HG02798 (cell line): ENCODE results near the gene IL10.
"Not testable (repeated sequence)": the region's sequence is repeated elsewhere in the genome, so short reads cannot be mapped to it uniquely, and the experiment has no call there.

ENCODE experiments used
- ATAC-seq: cut with Tn5 transposase; IDR thresholded peaks from one replicate; pipeline ENCODE4 v1.9.1; 2021; ENCODE audit warnings: mild to moderate bottlenecking; ENCODE audit not compliant: unreplicated experiment, poor library complexity

The IL10 gene

DNA sequence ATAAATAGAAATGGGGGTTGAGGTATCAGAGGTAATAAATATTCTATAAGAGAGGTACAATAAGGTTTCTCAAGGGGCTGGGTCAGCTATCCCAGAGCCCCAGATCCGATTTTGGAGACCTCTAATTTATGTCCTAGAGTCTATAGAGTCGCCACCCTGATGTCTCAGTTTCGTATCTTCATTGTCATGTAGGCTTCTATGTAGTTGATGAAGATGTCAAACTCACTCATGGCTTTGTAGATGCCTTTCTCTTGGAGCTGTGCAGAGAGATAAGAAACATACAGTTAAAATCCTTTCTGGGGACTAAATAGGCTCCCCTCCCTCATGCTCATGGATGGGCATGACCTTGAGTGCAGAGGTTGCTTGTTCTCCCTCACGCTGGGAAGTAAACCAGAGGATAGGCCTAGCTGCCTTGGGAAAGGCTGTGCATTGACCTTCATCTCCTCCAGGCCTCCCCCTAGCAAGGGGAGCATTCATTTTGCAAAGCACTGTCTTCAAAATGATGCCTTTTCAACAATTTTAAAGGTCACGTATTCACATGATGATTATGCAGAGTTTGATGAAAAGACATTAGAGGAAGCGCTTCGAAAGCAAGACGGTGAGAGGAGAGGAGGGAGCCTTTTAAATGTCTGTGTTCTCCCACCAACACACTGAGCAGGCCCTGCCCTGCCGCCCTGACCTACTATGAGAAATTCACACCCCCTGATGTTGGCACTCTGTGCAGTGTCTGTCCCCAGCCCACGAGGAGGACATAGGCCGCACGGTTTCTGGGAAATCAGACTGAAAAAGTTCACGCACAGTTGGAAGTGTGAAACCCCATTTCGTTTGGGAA is 3.6 kb downstream of the IL10 start:
- peak; percentile 6 for ATAC-seq

GRCh38 chr1:206766251-206766856 is 5.9 kb downstream of the IL10 start:
- peak; percentile 55 for ATAC-seq

DNA sequence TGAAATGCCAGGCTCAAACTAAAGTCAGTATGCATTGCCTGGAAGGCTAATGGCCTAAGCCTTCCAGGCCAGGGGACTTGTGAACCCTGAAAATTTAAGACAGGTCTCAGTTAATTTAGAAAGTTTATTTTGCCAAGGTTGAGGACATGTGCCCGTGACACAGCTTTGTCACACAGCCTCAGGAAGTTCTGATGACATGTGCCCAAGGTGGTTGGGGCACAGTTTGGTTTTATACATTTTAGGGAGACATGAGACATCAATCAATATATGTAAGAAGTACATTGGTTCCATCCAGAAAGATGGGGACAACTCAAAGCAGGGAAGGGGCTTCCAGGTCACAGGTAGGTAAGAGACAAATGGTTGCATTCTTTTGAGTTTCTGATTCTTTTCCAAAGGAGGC is 6.5 kb downstream of the IL10 start:
- ATAC-seq, result not testable (repeated sequence)

- ATAC-seq, result not testable (repeated sequence)
Observed at GRCh38 chr1:206762741-206763364, 9.4 kb downstream of the IL10 start.

DNA sequence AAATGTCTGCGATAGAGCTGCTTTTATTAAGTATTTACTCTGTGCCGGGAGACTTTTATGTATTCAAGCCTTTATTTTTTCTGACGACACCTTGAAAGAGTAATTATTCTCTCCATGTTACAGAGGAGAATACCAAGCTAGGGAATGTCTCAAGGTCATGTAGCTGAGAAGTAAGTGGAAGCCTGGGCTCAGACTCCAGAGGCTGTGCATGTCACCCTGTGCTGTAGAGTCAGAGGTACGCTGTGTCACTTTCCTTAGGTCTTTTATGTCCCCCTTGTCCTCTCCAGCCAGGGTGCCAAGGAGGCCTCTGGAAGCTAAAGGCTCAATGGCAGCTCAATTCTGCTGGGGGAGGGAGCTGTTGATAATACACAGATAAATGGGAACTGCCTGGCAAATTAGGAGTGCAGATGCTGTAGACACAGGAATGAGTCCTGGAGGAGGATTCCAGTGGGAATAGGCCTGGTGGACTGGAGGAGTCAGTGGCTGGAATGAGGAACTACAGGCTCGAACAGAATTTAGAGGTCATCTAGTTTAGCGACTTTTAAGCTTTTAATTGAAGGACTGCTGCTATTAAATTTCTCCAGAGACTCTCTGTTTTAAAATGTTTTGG is 11.0 kb downstream of the IL10 start:
- no peak for ATAC-seq

GRCh38 chr1:206760590-206760989 is 11.7 kb downstream of the IL10 start:
- no peak for ATAC-seq

DNA sequence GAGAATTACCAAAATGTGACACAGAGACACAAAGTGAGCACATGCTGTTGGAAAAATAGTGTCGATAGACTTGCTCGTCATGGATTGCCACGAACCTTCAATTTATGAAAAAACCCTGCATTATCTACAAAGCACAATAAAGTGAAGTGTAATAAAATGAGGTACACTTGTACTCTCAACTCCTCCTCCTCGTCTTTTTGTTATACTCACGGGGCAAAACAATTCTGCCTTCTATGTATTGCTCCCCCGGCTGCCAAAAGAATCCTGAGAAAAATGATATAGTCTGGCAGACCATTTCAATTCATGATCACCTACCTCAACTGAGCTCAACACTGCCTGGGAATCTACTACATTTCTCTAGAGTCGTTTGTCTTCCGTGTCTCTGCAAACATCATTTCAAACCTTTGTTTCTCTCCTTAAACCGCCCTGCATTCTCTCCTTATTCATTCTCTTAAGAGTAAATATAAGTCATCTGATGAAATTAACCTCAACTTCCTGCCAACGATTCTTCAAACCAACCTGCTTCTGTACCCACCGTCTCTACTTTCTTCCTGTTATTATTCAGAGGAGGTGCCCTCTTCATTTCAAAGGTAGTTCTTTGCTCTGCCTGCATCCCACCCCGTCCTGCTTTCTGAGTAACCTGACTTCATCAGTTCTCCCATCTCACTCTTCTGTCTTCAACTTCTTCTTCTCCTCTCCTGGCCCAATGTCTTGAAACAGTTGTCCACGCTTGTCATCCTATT is 14.6 kb downstream of the IL10 start:
- no peak for ATAC-seq

DNA sequence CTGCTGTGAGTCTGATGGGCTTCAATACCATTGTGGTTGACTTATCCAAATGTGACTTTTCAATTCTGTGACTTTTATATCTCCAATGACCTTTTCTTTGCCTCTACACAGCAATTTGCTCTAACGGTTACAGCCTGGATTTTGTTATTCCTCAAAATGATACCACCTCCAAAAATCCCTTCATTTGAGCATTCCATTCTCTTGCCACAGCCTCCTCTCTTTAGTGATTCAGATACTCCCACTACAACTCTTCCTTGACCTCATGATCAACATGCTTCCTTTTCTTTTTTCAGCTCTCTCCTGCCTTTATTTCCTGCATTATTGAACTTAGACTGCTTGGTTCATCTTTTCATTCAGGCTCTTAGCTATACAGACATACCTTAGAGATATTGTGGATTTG is 18.3 kb downstream of the IL10 start:
- ATAC-seq, result no peak

GRCh38 chr1:206753141-206753540 is 19.2 kb downstream of the IL10 start:
- no peak for ATAC-seq

- no peak for ATAC-seq
Observed at GRCh38 chr1:206752481-206752880, 19.8 kb downstream of the IL10 start.

DNA sequence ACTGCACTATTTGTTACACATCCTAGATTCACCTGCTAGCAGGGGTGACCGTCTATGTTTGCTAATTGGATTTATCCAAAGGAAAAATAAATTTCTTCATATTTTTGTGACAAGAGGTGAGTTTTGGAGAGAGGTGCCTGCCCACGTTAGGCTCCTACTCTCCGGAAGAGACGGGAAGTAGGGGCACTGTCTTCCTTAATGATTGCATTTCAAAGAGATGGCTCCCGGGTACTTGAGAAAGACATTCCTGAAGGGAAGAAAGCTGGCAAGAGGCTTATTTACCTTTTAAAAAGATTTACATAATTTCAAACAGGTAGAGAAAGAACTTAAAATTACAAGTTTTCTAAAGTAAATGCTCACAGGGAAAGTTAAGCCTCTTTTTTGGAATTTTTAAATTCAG is 20.4 kb downstream of the IL10 start:
- ATAC-seq, result no peak

DNA sequence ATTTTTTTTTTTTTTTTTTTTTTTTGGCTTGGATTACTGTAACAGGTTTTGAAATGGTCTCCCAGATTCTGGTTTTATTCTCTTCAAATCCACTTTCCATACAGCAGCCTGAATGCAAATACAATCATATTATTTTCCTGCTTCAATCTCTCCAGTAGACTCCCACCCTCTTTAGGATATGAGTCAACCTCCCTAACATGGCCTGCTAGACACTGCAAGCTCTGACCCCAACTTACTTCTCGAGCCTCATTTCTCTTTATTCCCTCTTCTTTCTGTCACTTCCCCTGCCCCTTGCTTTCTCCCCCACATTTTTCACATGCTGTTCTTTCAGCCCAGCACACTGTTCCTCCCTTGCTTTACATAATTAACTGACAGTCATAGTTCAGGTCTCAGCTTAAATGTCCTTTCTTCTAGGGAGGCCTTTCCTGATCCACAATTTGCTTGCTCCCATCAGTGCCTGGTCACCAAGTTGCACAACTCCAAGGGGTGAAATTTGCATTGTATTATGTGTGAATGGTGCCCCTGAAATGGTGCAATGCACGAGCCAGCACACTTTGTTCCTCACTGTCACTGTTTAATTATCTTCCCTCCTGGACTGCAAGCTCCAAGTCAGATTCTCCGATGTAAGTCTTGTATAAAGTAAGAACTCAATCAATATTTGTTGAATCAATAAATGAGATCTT is 23.8 kb downstream of the IL10 start:
- no peak for ATAC-seq

- ATAC-seq, result no peak
Observed at GRCh38 chr1:206745301-206745700, 27.0 kb downstream of the IL10 start.

- ATAC-seq, result no peak
Observed at GRCh38 chr1:206744683-206745082, 27.6 kb downstream of the IL10 start.

DNA sequence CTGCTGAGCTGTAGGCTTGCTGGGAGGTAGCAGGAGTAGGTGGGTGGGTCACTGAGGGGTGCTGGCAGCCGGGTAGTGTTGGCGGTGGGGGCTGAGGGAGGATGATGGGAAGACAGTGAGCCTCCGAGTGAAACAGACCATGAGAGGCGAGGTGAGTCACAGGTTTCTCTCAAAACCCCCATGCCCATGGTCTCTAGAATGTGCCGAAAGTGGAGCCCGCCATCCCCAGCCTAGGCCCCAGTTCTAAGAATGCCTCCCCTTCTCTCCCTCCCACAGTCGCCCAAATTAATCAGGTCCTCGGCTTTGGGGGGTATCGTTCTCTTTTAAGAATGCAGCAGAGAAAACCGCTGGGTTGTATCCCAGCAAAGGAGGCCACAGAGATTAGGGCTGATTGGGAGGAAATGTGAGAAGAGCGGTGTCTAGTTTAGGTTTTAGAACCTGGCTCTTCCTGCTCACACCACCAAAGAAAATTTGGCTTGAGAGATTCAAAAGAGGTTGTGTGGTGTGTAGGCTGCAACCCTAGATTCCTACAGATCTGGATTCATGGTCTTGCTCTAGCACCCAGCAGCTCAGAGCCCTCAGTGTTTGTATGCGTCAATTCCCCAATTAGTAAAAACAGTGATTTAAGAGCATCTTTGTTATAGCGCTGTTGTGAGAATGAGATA is 29.4 kb downstream of the IL10 start:
- no peak for ATAC-seq

DNA sequence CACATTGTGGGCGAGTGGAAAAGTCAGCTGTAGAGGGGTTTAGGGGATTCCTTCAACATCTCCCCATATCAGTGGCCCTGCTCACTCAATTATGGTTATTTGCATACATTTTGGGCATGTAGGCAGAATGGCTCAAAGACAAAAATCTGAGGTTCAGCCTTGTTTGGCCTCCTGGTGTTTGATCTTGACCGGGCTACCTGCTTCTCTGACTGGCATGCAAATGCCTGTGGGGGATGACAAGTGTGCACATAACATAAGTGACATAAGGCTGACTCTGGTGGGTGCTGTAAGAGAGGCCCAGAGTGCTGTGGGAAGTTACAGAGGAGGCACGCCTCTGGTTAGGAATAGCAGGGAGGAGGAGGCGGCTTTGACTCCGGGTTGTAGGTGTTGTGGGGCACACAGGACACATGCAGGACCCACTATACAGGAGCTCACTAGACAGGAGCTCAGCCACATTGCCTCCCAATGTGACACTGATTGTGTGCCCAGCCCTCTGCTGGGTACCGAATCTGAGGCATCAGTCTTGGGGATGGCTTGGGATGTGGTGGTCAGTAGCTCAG is 31.1 kb downstream of the IL10 start:
- no peak for ATAC-seq

GRCh38 chr1:206739411-206740076 is 32.8 kb downstream of the IL10 start:
- peak; percentile 86 for ATAC-seq
